ENCODE results near the gene PRR13.
"Not testable (repeated sequence)": the region's sequence is repeated elsewhere in the genome, so short reads cannot be mapped to it uniquely, and the experiment has no call there.

The PRR13 gene

DNA sequence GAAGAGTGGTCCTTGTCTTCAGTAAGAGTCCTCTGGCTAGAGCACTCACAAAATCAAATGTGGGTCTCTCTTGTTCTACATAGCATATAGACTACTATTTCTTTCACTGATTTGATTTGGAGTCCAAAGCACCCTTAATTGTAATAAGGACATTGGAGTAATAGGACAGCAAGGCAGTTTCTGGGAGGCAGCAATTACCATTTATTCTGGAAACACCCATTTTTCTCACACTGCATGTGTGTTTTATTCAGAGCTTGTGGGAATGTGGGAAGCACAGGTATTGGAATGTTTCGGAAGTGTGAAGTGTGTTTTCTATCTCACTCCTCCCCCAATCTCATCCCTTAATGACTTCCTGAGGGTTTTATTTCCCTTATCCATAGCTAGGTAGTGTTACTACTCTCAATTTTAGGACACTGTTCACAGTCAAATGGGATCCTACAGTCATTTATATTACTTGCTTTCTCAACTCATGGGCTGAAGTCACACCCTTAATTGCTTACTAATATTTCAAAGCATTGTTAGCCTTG, 30.6 kb downstream of the PRR13 start:
- no peak for DNase-seq (ENCODE audit: low read depth)

DNA sequence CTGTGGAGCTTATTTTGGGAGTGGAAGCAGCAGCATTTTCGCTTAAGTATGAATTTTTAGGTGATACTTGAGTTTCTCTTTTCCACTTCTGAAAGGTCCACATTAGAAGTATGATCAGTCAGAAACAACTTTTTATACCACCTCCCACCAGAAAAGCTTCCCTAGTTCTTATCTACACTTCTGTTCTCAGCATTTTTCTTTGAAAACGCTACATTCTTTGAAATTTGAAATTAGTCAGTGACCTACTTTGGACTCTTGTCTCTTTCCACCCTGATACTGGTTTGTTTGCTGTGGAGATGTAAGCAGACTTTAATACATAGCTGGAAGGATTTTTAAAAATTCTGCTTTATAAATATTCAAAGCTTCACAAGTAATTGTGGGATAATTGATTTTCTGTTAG, 32.5 kb downstream of the PRR13 start:
- DNase-seq (ENCODE audit: low read depth), result no peak

DNA sequence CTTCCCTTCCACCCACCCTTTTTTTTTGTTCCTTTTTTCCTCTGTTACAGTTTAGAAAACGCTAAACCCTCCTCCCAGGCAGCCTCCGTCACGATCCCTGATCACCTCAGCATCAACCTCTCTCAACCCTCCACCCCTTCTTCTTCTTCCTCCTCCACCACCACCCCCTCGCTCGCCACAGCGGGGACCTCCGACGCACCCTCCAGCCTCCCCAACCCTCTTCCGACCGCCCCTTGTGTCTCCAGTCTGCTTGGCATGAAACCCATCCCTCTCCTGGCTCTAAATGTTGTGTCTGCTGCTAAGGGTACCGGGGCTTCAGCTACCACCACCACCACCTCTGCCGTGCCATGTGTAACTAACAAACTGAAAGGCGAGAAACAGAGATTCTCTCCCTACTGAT, 33.3 kb downstream of the PRR13 start:
- DNase-seq (ENCODE audit: low read depth), result no peak

DNA sequence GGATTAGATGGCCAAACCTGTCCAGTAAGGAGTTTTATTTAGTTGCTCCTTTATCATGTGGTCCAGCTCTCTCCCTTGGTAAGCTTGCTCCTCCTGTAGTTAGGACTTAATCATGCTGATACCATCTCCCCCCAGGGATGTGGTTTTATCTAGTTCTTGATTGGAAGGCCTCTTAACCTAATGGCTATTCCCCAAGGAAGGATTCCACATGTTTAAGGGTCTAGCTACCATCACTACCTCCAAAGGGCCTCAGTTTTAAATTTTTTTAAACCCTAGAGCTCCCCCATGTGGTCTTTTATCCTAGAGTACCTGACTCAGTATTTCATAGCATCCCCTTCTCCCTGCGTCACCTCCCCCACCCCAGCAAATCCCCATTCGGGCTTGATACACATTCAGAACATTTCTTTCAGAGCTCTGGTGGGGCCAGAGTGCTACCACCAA, 35.3 kb downstream of the PRR13 start:
- DNase-seq (ENCODE audit: low read depth), result no peak

DNA sequence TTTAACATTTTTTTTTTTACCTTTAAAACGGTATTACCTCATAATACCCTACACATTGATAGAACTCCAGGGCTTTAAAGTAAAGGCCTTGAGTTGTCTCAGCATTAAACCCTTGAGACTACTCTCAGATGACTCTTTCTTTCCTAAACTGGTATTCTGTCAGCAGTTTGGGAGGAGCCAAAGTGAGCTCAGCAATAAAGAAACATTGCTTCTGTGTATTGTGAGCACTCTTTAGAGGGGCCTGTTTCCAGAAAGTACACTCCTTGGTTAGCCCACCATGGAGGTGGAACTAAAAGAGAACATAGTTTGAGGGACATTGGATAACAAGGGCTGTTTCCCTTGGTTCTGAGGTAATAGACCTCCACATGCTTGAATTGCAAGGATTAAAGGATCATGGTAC, 37.3 kb downstream of the PRR13 start:
- DNase-seq (ENCODE audit: low read depth), result no peak

DNA sequence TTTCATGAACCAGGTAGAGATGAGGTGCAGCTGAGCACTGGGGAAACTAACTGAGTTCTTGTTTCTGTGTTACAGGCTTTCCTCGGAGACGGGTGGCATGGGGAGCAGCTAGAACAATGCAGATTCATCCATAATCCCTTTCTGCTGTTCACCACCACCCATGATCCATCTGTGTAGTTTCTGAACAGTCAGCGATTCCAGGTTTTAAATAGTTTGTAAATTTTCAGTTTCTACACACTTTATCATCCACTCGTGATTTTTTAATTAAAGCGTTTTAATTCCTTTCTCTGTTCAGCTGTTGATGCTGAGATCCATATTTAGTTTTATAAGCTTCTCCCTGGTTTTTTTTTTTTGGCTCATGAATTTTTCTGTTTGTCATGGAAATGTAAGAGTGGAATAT, 37.8 kb downstream of the PRR13 start:
- DNase-seq (ENCODE audit: low read depth), result no peak

DNA sequence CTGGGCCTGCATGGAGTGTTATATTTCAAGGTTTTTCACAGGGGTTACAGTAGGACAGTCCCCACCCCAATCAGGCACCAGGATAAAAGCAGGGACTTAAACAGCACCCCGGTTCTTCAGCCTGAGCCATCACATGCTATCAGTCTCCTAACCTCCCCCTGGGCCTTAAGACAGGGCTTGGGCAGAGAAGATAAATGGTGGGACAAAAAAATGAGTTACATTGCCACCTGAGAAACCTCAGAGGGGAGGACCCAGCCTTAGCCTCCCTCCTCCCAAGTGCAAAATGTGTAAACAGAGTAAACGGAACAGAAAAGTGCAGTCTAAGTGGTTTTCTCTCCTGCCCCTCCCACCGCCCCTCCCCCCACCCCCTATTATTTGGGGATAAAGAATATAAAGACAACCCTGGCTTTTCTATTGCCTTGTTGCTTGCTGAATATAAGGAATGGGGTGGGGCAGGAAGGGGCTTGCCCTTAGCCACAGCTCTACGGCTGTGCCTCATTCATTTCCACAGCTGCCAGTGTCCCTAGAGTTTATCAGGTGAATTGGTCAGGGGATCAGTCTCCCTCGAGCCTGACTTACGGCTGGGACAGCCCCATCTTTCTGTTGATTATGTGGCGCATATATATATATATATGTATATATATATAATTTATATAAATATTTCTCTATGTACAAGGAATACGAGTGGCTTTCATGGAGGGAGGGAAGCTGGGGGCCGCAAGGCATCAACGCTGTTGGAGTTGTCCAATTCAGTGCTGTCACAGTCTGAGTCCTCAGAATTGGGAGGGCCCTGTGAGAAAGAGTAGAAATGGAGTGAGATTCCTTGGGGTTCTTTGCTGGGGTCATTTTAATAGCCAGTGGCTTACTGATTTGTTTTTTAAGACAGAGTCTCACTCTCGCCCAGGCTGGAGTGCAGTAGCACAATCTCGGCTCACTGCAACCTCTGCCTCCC, 39.2 kb downstream of the PRR13 start:
- DNase-seq (ENCODE audit: low read depth), result no peak

DNA sequence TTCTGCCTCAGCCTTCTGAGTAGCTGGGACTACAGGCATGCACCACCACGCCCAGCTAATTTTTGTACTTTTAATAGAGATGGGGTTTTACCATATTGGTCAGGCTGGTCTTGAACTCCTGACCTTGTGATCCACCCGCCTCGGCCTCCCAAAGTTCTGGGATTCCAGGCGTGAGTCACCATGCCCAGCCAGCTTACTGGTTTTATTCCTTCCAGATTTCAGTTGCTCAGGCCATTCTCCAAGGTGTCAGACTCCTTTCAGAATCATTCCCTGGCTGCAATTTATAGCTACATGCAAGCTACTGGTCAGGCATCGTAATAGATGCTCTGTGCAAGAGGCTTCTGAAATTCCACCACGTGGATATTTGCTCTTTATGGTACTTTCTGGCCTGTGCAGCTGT, 39.9 kb downstream of the PRR13 start:
- not testable (repeated sequence) for DNase-seq (ENCODE audit: low read depth)

DNA sequence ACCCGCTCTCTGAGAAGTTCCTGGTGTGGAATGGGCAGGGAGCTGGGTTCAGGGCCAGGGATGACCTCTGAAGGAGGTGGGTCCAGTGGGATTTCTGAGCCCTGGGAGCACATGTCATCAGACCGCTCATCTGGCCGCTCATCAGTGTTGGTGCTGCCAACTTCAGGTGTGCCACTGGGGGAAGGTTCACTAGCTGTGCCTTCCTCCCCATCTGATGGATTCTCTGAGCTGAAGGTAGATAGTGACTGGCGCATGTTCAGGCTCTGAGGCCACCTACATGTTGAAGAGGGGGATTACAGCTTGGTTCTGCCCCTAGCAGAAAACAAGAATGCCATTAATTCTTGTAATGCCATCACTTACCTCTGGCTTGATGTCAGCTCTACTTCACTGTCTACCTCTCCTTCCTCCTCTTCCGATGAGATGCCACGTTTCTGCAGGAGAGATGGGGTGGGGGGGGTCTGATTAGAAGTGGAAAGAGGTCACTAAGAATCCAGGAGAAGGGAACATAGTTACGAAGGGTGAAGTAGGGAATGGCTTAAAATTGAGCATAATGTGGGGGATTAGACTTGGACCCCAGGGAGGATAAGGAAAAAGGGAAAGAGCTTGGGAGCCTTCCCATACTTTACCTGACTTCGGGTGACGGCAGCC, 40.5 kb downstream of the PRR13 start:
- no peak for DNase-seq (ENCODE audit: low read depth)

DNA sequence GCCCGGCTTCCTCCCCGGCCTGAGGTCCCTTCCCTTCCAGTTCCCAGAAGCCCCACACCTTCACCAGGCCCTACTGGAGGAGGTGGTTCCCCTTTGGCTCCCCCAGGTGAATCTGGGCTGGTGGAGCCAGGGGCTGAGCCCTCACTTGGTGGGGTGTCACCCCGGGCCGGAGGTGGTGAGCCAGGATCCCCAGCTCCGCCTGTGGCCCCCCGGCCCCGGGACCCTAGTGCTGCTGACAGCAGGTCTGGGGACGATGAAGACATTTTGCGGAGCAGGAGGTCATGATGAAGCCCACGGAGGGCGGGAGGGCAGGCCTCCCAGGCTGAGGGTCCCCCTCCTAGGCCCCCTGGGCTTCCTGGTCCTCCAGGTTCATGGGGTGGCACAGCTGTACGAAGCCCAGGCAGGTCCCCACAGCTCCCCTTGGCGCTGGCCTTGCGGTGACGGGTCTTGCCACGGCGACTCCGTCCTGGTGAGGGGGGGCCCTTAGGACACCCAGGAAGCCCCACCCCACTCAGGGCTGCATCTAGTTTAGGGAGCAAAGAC, 41.2 kb downstream of the PRR13 start:
- DNase-seq (ENCODE audit: low read depth), result no peak

DNA sequence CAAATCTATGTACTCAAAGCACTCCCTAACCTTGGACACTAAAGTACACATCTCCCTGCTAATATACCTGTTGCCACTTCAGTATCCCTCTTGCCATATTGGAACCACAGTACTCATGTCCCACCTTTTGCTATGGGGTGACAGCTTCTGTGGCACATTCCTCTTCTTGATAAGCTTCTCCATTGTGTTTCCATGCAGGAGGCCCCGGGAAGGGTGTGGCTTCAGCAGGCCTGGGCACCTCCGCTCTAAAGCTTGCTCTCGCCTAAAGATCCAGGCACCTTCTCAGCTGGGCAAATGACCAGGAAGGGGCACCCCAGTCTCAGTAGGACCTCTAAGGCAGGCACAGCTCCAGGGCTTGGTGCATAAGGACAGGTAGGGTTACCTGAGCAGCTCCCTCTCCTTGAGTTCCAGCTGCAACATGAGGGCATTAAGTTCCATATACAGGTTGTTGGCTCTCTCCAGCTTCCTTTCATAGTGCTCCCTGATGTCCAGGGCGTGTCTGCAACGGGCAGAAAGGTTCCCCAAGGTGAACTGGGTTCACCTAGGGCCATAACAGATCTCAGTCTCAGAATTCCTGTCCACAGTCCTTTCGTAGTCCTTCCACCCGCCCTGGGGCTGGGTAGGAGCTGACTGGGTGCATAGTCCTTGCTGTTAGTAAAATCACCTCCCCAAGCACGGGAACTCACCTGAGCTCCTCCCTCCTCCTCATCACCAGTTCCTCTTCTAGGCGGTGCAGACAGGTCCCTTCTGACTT, 41.9 kb downstream of the PRR13 start:
- DNase-seq (ENCODE audit: low read depth), result no peak

DNA sequence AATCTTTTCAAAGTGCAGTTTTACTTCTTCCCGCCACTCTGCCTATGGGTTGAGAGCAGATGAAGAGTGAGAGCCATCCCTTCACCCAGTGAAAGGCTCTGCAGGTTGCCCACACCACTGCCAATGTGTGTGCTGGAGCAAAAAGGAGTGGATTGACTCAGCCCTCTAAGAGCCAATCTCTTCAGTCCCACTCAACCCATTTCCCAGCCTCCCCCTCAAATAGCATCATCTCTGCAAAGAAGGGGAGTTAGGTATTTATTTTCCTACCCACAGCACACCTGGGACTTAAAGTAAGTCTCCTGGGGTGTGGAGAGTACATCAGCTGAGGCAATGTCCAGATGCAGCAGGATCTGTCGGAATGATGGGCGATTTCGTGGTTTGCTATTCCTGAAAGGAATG, 42.4 kb downstream of the PRR13 start:
- DNase-seq (ENCODE audit: low read depth), result no peak

DNA sequence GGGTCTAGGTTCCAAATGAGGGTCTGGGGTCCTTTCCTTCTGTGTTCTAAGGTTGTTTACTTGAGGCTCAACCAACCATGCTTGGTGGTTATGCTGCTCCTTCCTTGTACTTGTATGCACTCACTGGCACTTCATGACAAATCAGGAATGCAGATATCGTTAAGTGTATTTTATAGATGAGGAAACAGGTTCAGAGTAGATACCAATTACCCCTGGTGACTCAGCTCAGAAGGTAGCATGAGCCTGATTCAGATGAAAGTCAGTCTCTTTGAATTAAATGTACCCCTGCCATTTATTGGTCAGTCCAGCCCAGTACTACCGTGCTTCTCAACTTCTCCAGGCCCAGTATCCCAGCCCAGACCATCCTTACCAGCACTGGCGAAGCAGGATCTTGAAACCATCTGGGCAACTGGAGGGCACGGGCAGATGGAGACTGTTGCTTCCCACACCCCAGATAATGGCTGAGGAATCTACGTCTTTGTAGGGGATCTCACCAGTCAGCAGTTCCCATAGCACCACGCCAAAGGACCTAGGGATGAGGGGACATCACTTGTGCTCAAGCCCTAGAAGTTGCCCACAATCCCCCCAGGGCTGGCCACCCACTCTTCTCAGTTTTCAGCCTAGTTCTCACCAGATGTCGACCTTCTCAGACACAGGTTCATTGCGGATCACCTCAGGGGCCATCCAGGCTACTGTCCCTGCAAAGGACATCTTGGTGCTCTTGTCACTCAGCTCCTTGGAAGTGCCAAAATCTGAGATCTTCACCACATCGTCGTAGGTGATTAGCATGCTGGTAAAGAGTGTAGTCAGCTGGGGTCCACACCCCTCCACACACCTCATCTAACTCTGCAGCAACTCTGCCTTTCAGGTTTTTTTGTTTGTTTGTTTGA, 43.4 kb downstream of the PRR13 start:
- no peak for DNase-seq (ENCODE audit: low read depth)

DNA sequence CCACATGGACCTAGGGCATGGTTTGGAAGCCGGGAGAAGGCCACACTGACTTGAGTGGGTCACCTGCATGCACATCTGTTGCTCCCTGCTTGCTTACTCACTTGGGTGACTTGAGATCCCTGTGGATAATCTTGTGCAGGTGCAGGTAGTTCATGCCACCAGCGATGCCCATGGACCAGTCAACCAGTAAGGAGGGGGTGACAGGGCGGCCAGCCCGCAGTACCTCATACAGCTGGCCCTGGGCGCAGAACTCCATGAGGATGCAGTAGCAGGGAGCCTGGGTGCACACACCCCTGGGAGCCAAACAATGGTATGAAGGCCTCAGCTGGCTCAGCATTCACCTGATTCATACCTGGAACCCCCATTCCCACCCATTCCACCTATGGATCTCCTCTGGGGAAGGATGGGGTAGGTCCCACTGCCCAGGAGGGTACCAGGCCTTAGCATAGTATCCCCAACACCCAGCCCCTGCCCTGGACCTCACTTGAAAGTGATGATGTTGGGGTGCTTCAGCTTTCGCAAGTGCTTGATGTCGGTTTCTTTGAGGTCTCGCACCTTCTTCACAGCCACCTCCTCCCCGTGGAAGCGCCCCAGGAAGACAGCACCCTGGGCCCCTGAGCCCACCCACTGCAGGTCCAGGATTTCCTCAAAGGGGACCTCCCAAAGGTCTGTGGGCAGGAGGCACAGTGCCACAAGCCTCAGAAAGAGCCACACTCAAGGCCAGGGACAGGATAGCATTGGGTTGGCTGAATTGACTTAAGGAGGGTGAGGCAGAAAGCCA, 44.6 kb downstream of the PRR13 start:
- DNase-seq (ENCODE audit: low read depth), result no peak

DNA sequence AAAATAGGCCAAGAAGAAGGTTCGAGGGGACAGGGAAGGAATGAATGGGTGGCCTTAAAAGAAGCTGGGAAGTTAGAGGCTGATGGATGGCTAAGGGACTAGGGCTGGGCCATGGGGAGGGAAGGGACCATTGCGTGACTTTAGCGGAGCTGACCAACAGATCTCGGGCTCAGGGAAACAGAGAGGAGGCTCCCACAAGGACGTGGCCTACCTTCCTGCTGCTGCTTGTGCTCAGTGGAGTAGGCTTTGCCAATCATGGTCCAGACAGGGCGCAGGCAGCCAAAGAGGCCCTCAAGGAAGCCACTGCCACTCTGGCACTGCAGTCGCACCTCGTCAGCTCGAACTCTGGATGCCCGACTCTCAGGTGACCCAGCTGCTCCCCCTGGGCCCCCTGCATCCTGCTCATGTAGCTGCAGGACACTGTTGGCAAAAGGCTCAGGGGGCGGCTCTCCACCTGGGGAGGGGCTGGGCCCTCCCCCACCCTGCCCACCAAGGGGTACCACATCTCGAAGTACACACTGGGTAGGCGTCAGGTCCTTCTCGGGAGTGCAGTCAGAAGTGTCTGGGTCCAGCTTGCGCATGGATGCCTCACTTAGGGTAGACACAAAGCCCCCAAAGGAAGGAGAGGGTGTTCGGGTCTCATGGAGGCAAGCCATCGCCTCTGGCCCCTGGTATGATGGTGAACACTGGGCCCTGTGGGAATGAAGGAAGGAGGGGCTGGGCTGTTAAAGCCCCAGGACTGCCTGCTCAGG, 45.4 kb downstream of the PRR13 start:
- no peak for DNase-seq (ENCODE audit: low read depth)

DNA sequence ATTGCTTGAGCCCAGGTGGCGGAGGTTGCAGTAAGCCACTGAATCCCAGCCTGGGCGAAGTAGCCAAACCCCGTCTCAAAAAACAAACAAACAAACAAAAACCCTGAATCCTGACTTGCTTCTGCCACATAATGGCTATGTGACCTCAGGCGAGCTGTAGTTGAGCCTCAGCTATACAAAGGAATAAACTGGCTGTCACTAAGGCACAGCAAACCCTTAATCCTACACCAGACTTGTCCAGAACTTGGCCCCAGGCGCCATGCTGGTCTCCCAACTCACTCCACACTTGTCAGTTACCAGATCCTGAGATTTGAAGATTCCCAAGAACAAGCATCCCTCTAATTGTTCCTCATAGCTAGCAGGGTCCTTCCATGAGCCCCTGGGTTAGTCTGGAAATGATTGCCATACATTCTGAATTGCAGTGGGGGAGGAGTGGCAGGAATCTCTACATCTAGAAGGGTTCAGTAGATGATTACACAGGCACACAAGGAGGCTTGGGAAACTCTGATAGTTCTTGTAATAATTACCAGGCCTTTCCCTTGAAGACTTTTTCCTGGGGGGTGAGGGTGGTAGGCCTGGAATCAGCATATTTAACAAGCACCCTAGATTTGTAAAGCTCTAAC, 47.8 kb downstream of the PRR13 start:
- DNase-seq (ENCODE audit: low read depth), result no peak

DNA sequence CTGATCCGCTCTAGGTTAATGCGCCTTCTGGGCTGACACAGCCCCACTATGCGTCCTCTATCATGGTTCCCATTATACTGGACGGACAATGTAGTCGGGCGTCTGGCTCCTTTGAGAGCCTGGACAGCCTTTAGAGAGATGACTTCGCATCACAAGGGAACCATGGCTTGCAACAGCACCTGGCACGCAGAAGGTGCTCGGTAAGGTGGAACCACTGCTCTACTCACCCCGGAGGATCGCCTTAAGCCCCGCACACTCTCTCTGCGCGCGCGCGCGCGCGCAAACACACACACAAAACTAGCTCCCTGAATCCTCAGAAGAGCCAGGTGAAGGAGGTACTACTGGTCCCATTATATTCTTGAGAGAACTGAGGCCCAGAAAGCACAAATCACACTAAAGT, 50.7 kb downstream of the PRR13 start:
- no peak for DNase-seq (ENCODE audit: low read depth)

DNA sequence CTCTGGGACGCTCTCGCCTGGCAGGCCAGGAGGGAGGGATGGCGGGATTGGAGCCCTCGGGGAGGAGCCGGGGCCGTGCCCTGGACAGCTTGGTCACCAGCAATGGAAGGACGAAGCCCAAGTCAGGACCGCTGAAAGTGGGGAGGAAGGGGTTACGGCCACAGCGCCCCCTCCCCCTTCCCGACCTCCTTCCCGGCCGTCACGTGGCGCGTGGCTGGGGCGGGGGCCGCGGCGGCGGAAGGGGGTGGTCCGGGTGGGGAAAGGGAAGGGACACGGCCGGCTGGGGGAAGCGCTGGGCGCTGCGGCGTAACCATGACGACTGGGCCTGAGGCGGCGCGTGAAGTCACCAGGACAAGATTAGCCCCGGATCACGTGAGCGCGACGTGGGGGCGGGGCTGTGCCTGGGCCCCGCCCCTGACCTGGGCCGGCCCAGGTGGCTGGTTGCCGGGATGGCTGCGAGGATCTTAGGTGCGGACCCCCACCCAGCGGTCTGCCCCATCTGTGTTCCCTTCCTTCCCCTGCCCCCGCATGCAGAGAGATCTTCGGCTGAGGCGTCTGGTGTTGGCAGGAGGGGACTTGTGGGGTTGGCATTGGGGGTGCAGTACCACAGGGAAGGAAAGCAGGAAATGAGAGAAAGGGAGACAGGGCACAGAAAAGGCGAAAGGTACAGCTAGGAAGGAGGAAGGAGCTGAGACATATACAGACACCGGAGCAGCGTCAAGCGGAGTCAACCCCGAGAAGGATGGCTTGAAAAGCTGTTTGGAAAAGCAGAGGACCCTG, 51.5 kb downstream of the PRR13 start:
- DNase-seq (ENCODE audit: low read depth), result peak; percentile 96
